ENCODE measurements around the gene TMOD4. TPM values are rescaled to one million over a fixed set of nuclear protein-coding genes. Genes with fewer than 3 reads are reported as not detected.

Gene TMOD4
- total RNA-seq, 1 donor from 2014 or later: 1.1 TPM

GRCh38 chr1:151144474-151145303 is 31.1 kb downstream of the TMOD4 start:
- Mint-ChIP-seq H3K4me3 (ENCODE audit: unreplicated experiment) (peak overlapping the region; percentile 97), H3K27me3 (ENCODE audit: unreplicated experiment) (peaks cover 12% of the 10 kb centered on the region), H3K27ac (ENCODE audit: unreplicated experiment) (peak overlapping the region; percentile 95), H3K4me1 (ENCODE audit: unreplicated experiment) (peaks cover 49% of the 10 kb centered on the region), H3K9me3 (ENCODE audit: unreplicated experiment) (no peaks in the 10 kb centered on the region), H3K36me3 (ENCODE audit: low read depth, unreplicated experiment) (peaks cover 26% of the 10 kb centered on the region)
- DNase-seq (ENCODE audit: low spot score): no peak
- TF ChIP-seq CTCF (IDR thresholded peaks at IDR 0.05; ENCODE audit: unreplicated experiment): no peak

DNA sequence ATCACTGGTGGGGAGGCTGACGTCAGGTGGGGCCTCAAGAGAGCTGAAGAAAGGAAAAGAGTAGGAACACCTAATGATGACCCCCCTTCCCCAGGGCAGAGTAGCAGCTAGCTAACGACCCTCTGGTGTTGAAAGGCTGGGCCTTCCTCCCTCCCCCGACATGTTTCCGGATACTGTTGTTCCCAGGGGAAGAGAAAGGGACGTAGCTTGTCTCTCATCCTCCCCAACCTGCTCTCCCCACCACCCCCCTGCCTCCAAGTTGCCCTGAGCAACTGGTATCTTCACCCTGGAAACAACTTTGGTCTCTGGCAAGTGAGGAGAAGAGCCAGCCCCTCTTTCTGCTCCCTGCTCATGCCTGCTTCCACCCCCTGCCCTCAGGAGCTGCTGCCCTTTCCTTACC is 31.8 kb downstream of the TMOD4 start:
- H3K36me3 Mint-ChIP-seq (ENCODE audit: low read depth, unreplicated experiment): peaks cover 32% of the 10 kb centered on the region
- H3K27ac Mint-ChIP-seq (ENCODE audit: unreplicated experiment): peak overlapping the region; percentile 95
- H3K4me3 Mint-ChIP-seq (ENCODE audit: unreplicated experiment): peak overlapping the region; percentile 97
- DNase-seq (ENCODE audit: low spot score): peak; percentile 50
- TF ChIP-seq CTCF (IDR thresholded peaks at IDR 0.05; ENCODE audit: unreplicated experiment): no peak
- H3K27me3 Mint-ChIP-seq (ENCODE audit: unreplicated experiment): peaks cover 15% of the 10 kb centered on the region
- no peaks in the 10 kb centered on the region for H3K9me3 Mint-ChIP-seq (ENCODE audit: unreplicated experiment)
- H3K4me1 Mint-ChIP-seq (ENCODE audit: unreplicated experiment): peaks cover 48% of the 10 kb centered on the region

GRCh38 chr1:151143057-151143435 is 32.7 kb downstream of the TMOD4 start:
- no peak for TF ChIP-seq CTCF (IDR thresholded peaks at IDR 0.05; ENCODE audit: unreplicated experiment)
- H3K36me3 Mint-ChIP-seq (ENCODE audit: low read depth, unreplicated experiment): peaks cover 31% of the 10 kb centered on the region
- H3K4me3 Mint-ChIP-seq (ENCODE audit: unreplicated experiment): no peak overlapping the region
- peak overlapping the region; percentile 48 for H3K27ac Mint-ChIP-seq (ENCODE audit: unreplicated experiment)
- peaks cover 13% of the 10 kb centered on the region for H3K27me3 Mint-ChIP-seq (ENCODE audit: unreplicated experiment)
- H3K4me1 Mint-ChIP-seq (ENCODE audit: unreplicated experiment): peaks cover 42% of the 10 kb centered on the region
- no peak for DNase-seq (ENCODE audit: low spot score)
- no peaks in the 10 kb centered on the region for H3K9me3 Mint-ChIP-seq (ENCODE audit: unreplicated experiment)

GRCh38 chr1:151142411-151143056 is 33.2 kb downstream of the TMOD4 start:
- Mint-ChIP-seq H3K4me3 (ENCODE audit: unreplicated experiment) (no peak overlapping the region), H3K9me3 (ENCODE audit: unreplicated experiment) (no peaks in the 10 kb centered on the region), H3K27ac (ENCODE audit: unreplicated experiment) (no peak overlapping the region), H3K27me3 (ENCODE audit: unreplicated experiment) (peaks cover 14% of the 10 kb centered on the region), H3K4me1 (ENCODE audit: unreplicated experiment) (peaks cover 37% of the 10 kb centered on the region), H3K36me3 (ENCODE audit: low read depth, unreplicated experiment) (peaks cover 36% of the 10 kb centered on the region)
- TF ChIP-seq CTCF (IDR thresholded peaks at IDR 0.05; ENCODE audit: unreplicated experiment): no peak
- DNase-seq (ENCODE audit: low spot score): no peak

GRCh38 chr1:151137789-151138188 is 38.0 kb downstream of the TMOD4 start:
- DNase-seq (ENCODE audit: low spot score): no peak
- TF ChIP-seq CTCF (IDR thresholded peaks at IDR 0.05; ENCODE audit: unreplicated experiment): no peak
- Mint-ChIP-seq H3K27ac (ENCODE audit: unreplicated experiment) (no peak overlapping the region), H3K27me3 (ENCODE audit: unreplicated experiment) (peaks cover 16% of the 10 kb centered on the region), H3K4me3 (ENCODE audit: unreplicated experiment) (no peak overlapping the region), H3K4me1 (ENCODE audit: unreplicated experiment) (peaks cover 15% of the 10 kb centered on the region), H3K36me3 (ENCODE audit: low read depth, unreplicated experiment) (peaks cover 56% of the 10 kb centered on the region), H3K9me3 (ENCODE audit: unreplicated experiment) (no peaks in the 10 kb centered on the region)
